ENCODE data around the gene NFASC. TPM values are rescaled to one million over a fixed set of nuclear protein-coding genes. Genes with fewer than 3 reads are reported as not detected.
A peak's percentile ranks its signal among the peaks of the same experiment; 100 is the strongest.

NFASC gene
- total and polyA plus RNA-seq, 2 experiments from 2014 or later, result 3.9 to 11.7 TPM

DNA sequence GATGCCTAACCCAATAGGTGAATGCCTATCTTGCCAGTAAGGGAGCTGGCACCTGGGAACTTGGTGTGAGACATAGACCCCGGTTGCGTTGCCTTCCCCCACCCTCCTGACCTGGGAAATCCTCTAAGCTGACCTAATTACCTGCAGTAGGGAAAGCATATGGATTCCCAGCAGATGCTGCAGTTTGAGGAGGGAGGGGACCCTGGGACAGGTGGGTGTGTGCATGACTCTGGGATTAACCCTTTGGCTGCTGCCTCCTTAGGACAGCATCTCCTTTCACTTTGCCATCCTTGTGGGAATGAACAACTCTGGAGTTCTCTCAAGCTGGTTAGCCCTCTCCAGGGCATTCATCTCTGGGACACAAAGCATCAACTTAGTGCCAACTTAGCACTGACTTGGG is 16.4 kb upstream of the NFASC start:
- ATAC-seq, result 0 out of 3 replicates have a peak, but pooled peaks have one; percentile 24
- Histone ChIP-seq H3K27ac (ENCODE audit: low read depth) (no peak overlapping the region), H4K20me1 (replicated peaks; ENCODE audit: insufficient read depth) (peaks cover 4% of the 10 kb centered on the region; the same call in 1 of the 2 replicates), H3K4me2 (no peak overlapping the region), H2AFZ (no peak overlapping the region), H3F3A (replicated peaks; ENCODE audit: low read depth) (no peaks in the 10 kb centered on the region), H3K4me3 (no peak overlapping the region), H3K36me3 (ENCODE audit: insufficient read depth) (no peaks in the 10 kb centered on the region), H3K9me2 (ENCODE audit: insufficient read depth) (no peaks in the 10 kb centered on the region), H3K79me2 (replicated peaks; ENCODE audit: insufficient read depth) (no peaks in the 10 kb centered on the region), H3K4me1 (ENCODE audit: insufficient read depth) (no peaks in the 10 kb centered on the region), H3K27me3 (ENCODE audit: insufficient read depth) (no peaks in the 10 kb centered on the region)
- H3K27ac Mint-ChIP-seq, result no peak overlapping the region
- H3K4me1 Mint-ChIP-seq, result peaks cover 15% of the 10 kb centered on the region; the same call in 2 of the 3 replicates
- peaks cover 3% of the 10 kb centered on the region for H3K27me3 Mint-ChIP-seq (ENCODE audit: insufficient read depth, low read depth, poor library complexity)
- H3K36me3 Mint-ChIP-seq (ENCODE audit: low read depth), result no peaks in the 10 kb centered on the region
- no peak for TF ChIP-seq ZNF331 (CRISPR knock-in tag; IDR thresholded peaks at IDR 0.05; ENCODE audit: low read depth)
- TF ChIP-seq CREB1 (CRISPR knock-in tag; IDR thresholded peaks at IDR 0.05; ENCODE audit: low read depth), result no peak
- TF ChIP-seq, protein P1, sequence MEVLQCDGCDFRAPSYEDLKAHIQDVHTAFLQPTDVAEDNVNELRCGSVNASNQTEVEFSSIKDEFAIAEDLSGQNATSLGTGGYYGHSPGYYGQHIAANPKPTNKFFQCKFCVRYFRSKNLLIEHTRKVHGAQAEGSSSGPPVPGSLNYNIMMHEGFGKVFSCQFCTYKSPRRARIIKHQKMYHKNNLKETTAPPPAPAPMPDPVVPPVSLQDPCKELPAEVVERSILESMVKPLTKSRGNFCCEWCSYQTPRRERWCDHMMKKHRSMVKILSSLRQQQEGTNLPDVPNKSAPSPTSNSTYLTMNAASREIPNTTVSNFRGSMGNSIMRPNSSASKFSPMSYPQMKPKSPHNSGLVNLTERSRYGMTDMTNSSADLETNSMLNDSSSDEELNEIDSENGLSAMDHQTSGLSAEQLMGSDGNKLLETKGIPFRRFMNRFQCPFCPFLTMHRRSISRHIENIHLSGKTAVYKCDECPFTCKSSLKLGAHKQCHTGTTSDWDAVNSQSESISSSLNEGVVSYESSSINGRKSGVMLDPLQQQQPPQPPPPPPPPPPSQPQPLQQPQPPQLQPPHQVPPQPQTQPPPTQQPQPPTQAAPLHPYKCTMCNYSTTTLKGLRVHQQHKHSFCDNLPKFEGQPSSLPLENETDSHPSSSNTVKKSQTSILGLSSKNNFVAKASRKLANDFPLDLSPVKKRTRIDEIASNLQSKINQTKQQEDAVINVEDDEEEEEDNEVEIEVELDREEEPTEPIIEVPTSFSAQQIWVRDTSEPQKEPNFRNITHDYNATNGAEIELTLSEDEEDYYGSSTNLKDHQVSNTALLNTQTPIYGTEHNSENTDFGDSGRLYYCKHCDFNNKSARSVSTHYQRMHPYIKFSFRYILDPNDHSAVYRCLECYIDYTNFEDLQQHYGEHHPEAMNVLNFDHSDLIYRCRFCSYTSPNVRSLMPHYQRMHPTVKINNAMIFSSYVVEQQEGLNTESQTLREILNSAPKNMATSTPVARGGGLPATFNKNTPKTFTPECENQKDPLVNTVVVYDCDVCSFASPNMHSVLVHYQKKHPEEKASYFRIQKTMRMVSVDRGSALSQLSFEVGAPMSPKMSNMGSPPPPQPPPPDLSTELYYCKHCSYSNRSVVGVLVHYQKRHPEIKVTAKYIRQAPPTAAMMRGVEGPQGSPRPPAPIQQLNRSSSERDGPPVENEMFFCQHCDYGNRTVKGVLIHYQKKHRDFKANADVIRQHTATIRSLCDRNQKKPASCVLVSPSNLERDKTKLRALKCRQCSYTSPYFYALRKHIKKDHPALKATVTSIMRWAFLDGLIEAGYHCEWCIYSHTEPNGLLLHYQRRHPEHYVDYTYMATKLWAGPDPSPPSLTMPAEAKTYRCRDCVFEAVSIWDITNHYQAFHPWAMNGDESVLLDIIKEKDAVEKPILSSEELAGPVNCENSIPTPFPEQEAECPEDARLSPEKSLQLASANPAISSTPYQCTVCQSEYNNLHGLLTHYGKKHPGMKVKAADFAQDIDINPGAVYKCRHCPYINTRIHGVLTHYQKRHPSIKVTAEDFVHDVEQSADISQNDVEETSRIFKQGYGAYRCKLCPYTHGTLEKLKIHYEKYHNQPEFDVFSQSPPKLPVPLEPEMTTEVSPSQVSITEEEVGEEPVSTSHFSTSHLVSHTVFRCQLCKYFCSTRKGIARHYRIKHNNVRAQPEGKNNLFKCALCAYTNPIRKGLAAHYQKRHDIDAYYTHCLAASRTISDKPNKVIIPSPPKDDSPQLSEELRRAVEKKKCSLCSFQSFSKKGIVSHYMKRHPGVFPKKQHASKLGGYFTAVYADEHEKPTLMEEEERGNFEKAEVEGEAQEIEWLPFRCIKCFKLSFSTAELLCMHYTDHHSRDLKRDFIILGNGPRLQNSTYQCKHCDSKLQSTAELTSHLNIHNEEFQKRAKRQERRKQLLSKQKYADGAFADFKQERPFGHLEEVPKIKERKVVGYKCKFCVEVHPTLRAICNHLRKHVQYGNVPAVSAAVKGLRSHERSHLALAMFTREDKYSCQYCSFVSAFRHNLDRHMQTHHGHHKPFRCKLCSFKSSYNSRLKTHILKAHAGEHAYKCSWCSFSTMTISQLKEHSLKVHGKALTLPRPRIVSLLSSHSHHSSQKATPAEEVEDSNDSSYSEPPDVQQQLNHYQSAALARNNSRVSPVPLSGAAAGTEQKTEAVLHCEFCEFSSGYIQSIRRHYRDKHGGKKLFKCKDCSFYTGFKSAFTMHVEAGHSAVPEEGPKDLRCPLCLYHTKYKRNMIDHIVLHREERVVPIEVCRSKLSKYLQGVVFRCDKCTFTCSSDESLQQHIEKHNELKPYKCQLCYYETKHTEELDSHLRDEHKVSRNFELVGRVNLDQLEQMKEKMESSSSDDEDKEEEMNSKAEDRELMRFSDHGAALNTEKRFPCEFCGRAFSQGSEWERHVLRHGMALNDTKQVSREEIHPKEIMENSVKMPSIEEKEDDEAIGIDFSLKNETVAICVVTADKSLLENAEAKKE (CRISPR knock-in tag; IDR thresholded peaks at IDR 0.05), result no peak
- TF ChIP-seq JUNB (IDR thresholded peaks at IDR 0.05; ENCODE audit: unreplicated experiment), result no peak
- no peak for TF ChIP-seq EZH2phosphoT487 (IDR thresholded peaks at IDR 0.05; ENCODE audit: unreplicated experiment)
- no peak for TF ChIP-seq STAT1 (IDR thresholded peaks at IDR 0.05; ENCODE audit: unreplicated experiment)
- TF ChIP-seq, protein P2, sequence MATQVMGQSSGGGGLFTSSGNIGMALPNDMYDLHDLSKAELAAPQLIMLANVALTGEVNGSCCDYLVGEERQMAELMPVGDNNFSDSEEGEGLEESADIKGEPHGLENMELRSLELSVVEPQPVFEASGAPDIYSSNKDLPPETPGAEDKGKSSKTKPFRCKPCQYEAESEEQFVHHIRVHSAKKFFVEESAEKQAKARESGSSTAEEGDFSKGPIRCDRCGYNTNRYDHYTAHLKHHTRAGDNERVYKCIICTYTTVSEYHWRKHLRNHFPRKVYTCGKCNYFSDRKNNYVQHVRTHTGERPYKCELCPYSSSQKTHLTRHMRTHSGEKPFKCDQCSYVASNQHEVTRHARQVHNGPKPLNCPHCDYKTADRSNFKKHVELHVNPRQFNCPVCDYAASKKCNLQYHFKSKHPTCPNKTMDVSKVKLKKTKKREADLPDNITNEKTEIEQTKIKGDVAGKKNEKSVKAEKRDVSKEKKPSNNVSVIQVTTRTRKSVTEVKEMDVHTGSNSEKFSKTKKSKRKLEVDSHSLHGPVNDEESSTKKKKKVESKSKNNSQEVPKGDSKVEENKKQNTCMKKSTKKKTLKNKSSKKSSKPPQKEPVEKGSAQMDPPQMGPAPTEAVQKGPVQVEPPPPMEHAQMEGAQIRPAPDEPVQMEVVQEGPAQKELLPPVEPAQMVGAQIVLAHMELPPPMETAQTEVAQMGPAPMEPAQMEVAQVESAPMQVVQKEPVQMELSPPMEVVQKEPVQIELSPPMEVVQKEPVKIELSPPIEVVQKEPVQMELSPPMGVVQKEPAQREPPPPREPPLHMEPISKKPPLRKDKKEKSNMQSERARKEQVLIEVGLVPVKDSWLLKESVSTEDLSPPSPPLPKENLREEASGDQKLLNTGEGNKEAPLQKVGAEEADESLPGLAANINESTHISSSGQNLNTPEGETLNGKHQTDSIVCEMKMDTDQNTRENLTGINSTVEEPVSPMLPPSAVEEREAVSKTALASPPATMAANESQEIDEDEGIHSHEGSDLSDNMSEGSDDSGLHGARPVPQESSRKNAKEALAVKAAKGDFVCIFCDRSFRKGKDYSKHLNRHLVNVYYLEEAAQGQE (IDR thresholded peaks at IDR 0.05; ENCODE audit: unreplicated experiment), result no peak
- no peak for TF ChIP-seq POLR2AphosphoS5 (IDR thresholded peaks at IDR 0.05; ENCODE audit: low read depth)
- TF ChIP-seq NANOG (IDR thresholded peaks at IDR 0.05; ENCODE audit: borderline replicate concordance), result no peak
- TF ChIP-seq, protein P3, sequence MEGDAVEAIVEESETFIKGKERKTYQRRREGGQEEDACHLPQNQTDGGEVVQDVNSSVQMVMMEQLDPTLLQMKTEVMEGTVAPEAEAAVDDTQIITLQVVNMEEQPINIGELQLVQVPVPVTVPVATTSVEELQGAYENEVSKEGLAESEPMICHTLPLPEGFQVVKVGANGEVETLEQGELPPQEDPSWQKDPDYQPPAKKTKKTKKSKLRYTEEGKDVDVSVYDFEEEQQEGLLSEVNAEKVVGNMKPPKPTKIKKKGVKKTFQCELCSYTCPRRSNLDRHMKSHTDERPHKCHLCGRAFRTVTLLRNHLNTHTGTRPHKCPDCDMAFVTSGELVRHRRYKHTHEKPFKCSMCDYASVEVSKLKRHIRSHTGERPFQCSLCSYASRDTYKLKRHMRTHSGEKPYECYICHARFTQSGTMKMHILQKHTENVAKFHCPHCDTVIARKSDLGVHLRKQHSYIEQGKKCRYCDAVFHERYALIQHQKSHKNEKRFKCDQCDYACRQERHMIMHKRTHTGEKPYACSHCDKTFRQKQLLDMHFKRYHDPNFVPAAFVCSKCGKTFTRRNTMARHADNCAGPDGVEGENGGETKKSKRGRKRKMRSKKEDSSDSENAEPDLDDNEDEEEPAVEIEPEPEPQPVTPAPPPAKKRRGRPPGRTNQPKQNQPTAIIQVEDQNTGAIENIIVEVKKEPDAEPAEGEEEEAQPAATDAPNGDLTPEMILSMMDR (conservative IDR thresholded peaks at IDR 0.05; ENCODE audit: low read depth in 2 of 2), result no peak
- no peak for TF ChIP-seq ZNF114 (CRISPR knock-in tag; IDR thresholded peaks at IDR 0.05)
- TF ChIP-seq EZH2 (IDR thresholded peaks at IDR 0.05; ENCODE audit: low read depth, unreplicated experiment), result no peak
- no peaks in the 10 kb centered on the region for H3K9me3 Mint-ChIP-seq
- no peak overlapping the region for H3K4me3 Mint-ChIP-seq
- no peak for DNase-seq (ENCODE audit: low spot score)
